Upper lobe of left lung (tissue), 6 donors: Measurements from ENCODE around the gene VEGFB. TPM values are rescaled to one million over a fixed set of nuclear protein-coding genes. Genes with fewer than 3 reads are reported as not detected.

Source experiments
- ATAC-seq, 2 donors: fragments of 200-7000 bp; cut with Tn5 transposase; one replicate each; pipeline ENCODE4 v1.9.1; 2022; ENCODE audit warnings: mild to moderate bottlenecking in 2 of 2, moderate library complexity in 2 of 2; ENCODE audit not compliant: low FRiP score in 2 of 2
- DNase-seq, 2 donors: peaks; one replicate each; pipeline ENCODE4 v3.0.0-alpha.2; 2019 to 2020
- H3K27ac ChIP-seq, 4 donors: fragments of 200-600 bp; sonication (generic); one replicate each; pipeline ENCODE4 v1.5.1; 2016 to 2019
- H3K27me3 ChIP-seq, 4 donors: fragments of 200-600 bp; sonication (generic); one replicate each; pipeline ENCODE4 v1.5.1; 2017 to 2019
- H3K36me3 ChIP-seq, 4 donors: fragments of 200-600 bp; sonication (generic); one replicate each; pipeline ENCODE4 v1.5.1; 2016 to 2019
- H3K4me1 ChIP-seq, 4 donors: fragments of 200-600 bp; sonication (generic); one replicate each; pipeline ENCODE4 v1.5.1; 2018 to 2019
- H3K4me3 ChIP-seq, 4 donors: fragments of 200-600 bp; sonication (generic); one replicate each; pipeline ENCODE4 v1.5.1; 2017 to 2019; ENCODE audit warnings: mild to moderate bottlenecking in 2 of 4, moderate library complexity in 1 of 4
- H3K9me3 ChIP-seq, 4 donors: fragments of 200-600 bp; sonication (generic); one replicate each; pipeline ENCODE4 v1.5.1; 2018 to 2019
- CTCF ChIP-seq, 6 experiments: fragments of 450-650 bp in 4 of 6; fragments of 200-600 bp in 2 of 6; sonication (generic) in 2 of 6; IDR thresholded peaks; one replicate each; pipeline ENCODE4 v1.5.1; 2016 to 2019; ENCODE audit warnings: antibody characterized with exemption in 6 of 6
- EP300 ChIP-seq, 4 donors: sonication (generic); formaldehyde crosslinking; IDR thresholded peaks; one replicate each; pipeline ENCODE4 v1.5.1; 2017; ENCODE audit warnings: antibody characterized with exemption in 4 of 4, control low read depth in 2 of 4
- POLR2A ChIP-seq, 4 donors: fragments of 450-650 bp; IDR thresholded peaks; one replicate each; pipeline ENCODE4 v1.5.1; 2016 to 2017; ENCODE audit warnings: antibody characterized with exemption in 4 of 4, mild to moderate bottlenecking in 2 of 4
- POLR2AphosphoS5 ChIP-seq, 2 donors: sonication (generic); formaldehyde crosslinking; IDR thresholded peaks; one replicate each; pipeline ENCODE4 v1.5.1; 2017; ENCODE audit warnings: antibody characterized with exemption in 2 of 2
- WGBS, 2 donors: methylation state at CpG; one replicate each; pipeline ENCODE4 v1.1.5; 2017 to 2018; 5-methylcytosine and 5-hydroxymethylcytosine counted together
- total RNA-seq, 6 donors: library from RNA; depleted of rRNA in 4 of 6; stranded (reverse); fragments of >200 nt in 4 of 6; gene quantifications; one replicate each; pipeline versions ENCODE4 v1.1.0 to v1.2.1, GENCODE V29; 2016 to 2021
- donor health status: DM: no; HTN: no; CAD: no; lungs with moderate emphysema.
- donor health status: DM: no; HTN: yes; CAD: no; lungs with severe emphysema.

Gene VEGFB
- total RNA-seq, 6 donors from 2014 or later = 25.1 to 171 (median 124) TPM

- no peaks in the 10 kb centered on the region for H3K27me3 ChIP-seq
- no peak overlapping the region for H3K27ac ChIP-seq
- H3K36me3 ChIP-seq = peaks cover 20 to 63% (median 47%) of the 10 kb centered on the region in 4 donors
- H3K4me1 ChIP-seq = peaks cover 22 to 42% (median 34%) of the 10 kb centered on the region in 4 donors
- TF ChIP-seq CTCF (IDR thresholded peaks at IDR 0.05) = no peak
- no peak for TF ChIP-seq EP300 (IDR thresholded peaks at IDR 0.05)
- no peak for TF ChIP-seq POLR2A (IDR thresholded peaks at IDR 0.05)
- no peak for TF ChIP-seq POLR2AphosphoS5 (IDR thresholded peaks at IDR 0.05)
- peak in 1 of 2 donors; percentile 54 for DNase-seq
- 92 to 93% methylated on average over 27 of the region's 27 CpGs for WGBS, 2 donors
- H3K4me3 ChIP-seq = no peak overlapping the region
- ATAC-seq = no peak
- H3K9me3 ChIP-seq = no peaks in the 10 kb centered on the region
Observed at GRCh38 chr11:64203421-64204079, 30.8 kb upstream of the VEGFB start.

DNA sequence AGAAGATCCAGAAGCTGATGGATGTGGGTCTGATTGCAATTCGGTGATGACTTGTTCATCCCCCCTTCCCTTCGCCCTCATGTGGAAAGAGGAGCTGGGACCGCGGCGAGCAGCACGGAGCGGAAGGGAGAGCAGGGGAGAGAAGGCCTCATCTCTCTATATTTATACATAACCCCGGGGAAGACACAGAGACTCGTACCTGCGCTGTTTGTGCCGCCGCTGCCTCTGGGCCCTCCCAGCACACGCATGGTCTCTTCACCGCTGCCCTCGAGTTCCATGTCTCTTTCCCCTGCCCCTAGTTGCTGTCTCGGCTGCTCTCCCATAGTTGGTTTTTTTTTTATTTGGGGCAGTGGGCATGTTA is 30.3 kb upstream of the VEGFB start:
- Histone ChIP-seq H3K27me3 (no peaks in the 10 kb centered on the region), H3K4me3 (no peak overlapping the region), H3K36me3 (peaks cover 20 to 58% (median 43%) of the 10 kb centered on the region in 4 donors), H3K27ac (peak overlapping the region in 1 of 4 donors; percentile 93), H3K4me1 (peaks cover 24 to 46% (median 36%) of the 10 kb centered on the region in 4 donors), H3K9me3 (no peaks in the 10 kb centered on the region)
- 89 to 91% methylated on average over 16 of the region's 16 CpGs for WGBS, 2 donors
- no peak for ATAC-seq
- DNase-seq = peak in 1 of 2 donors; percentile 68
- TF ChIP-seq POLR2A (IDR thresholded peaks at IDR 0.05) = no peak
- no peak for TF ChIP-seq CTCF (IDR thresholded peaks at IDR 0.05)
- no peak for TF ChIP-seq EP300 (IDR thresholded peaks at IDR 0.05)
- TF ChIP-seq POLR2AphosphoS5 (IDR thresholded peaks at IDR 0.05) = no peak

DNA sequence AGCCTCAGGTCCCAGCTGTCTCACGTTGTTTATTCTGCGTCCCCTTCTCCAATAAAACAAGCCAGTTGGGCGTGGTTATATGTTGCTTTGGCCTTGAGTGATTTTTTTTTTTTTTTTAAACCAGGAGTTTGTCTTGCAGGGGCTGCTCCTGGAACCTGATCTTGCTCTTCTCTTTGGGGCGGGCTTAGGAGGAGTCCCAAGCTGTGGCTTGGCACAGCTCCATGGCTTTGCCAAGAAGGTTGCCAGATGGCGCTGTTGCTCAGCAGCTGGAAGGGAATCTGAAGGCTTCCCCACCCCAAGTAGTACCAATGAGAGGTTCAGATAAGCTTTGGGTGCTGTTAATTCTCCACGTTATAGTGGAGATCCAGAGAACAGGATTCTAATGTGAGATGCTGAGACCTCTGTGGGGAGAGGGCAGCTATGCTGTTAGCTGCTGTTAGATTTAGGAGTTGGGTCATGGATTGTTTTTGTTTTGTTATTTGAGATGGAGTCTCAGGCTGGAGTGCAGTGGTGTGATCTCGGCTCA is 29.9 kb upstream of the VEGFB start:
- peaks cover 24 to 47% (median 36%) of the 10 kb centered on the region in 4 donors for H3K4me1 ChIP-seq

GRCh38 chr11:64206457-64207255 is 27.7 kb upstream of the VEGFB start, which contains the start of gene FERMT3:
Gene FERMT3 (plus strand): TSS chr11:64206721. CDS start chr11:64207365, 644 bp downstream.
- no peaks in the 10 kb centered on the region for H3K27me3 ChIP-seq
- H3K9me3 ChIP-seq = no peaks in the 10 kb centered on the region
- peak within 1 kb of the TSS; percentile 86 to 94 (median 90) for H3K27ac ChIP-seq
- peak; percentile 60 to 65 for ATAC-seq
- peaks cover 9 to 46% (median 38%) of the 10 kb centered on the region in 4 donors for H3K36me3 ChIP-seq
- TF ChIP-seq EP300 (IDR thresholded peaks at IDR 0.05) (no peak), POLR2AphosphoS5 (IDR thresholded peaks at IDR 0.05) (peak in 1 of 2 donors; percentile 68), POLR2A (IDR thresholded peaks at IDR 0.05) (peak in 1 of 4 donors; percentile 74), CTCF (IDR thresholded peaks at IDR 0.05) (no peak)
- 50 to 56% methylated on average over 2 to 27 of the region's 27 CpGs for WGBS, 2 donors
- DNase-seq = peak; percentile 89
- peaks cover 24 to 47% (median 36%) of the 10 kb centered on the region in 4 donors for H3K4me1 ChIP-seq
- H3K4me3 ChIP-seq = peak within 1 kb of the TSS; percentile 37 to 62 (median 50)

More for the DNA sequence above, 29.9 kb upstream of the VEGFB start:
- Histone ChIP-seq H3K4me3 (no peak overlapping the region), H3K36me3 (peaks cover 20 to 54% (median 41%) of the 10 kb centered on the region in 4 donors), H3K27ac (peak overlapping the region in 2 of 4 donors; percentile 93 to 94), H3K27me3 (no peaks in the 10 kb centered on the region), H3K9me3 (no peaks in the 10 kb centered on the region)
- DNase-seq = peak in 1 of 2 donors; percentile 95
- peak; percentile 69 to 74 for ATAC-seq
- no peak for TF ChIP-seq EP300 (IDR thresholded peaks at IDR 0.05)
- TF ChIP-seq POLR2AphosphoS5 (IDR thresholded peaks at IDR 0.05) = peak; percentile 56 to 64
- peak; percentile 66 to 88 (median 71) for TF ChIP-seq CTCF (IDR thresholded peaks at IDR 0.05)
- TF ChIP-seq POLR2A (IDR thresholded peaks at IDR 0.05) = no peak
- 31 to 36% methylated on average over 7 of the region's 7 CpGs for WGBS, 2 donors
